Upper lobe of left lung (tissue), 4 donors: ENCODE results near the gene AOC1.

Experiments
- CTCF ChIP-seq, 6 experiments: fragments of 450-650 bp in 4 of 6; fragments of 200-600 bp in 2 of 6; sonication (generic) in 2 of 6; IDR thresholded peaks; one replicate each; pipeline ENCODE4 v1.5.1; 2016 to 2019; ENCODE audit warnings: antibody characterized with exemption in 6 of 6
- EP300 ChIP-seq, 4 donors: sonication (generic); formaldehyde crosslinking; IDR thresholded peaks; one replicate each; pipeline ENCODE4 v1.5.1; 2017; ENCODE audit warnings: antibody characterized with exemption in 4 of 4, control low read depth in 2 of 4
- POLR2A ChIP-seq, 4 donors: fragments of 450-650 bp; IDR thresholded peaks; one replicate each; pipeline ENCODE4 v1.5.1; 2016 to 2017; ENCODE audit warnings: antibody characterized with exemption in 4 of 4, mild to moderate bottlenecking in 2 of 4

GRCh38 chr7:150863946-150864345 lies 11.6 kb downstream of the AOC1 start:
- TF ChIP-seq EP300 (IDR thresholded peaks at IDR 0.05) (no peak), POLR2A (IDR thresholded peaks at IDR 0.05) (no peak), CTCF (IDR thresholded peaks at IDR 0.05) (no peak)
